CD4-positive, alpha-beta memory T cell (primary cell): ENCODE measurements around the gene NELL2. TPM values are rescaled to one million over a fixed set of nuclear protein-coding genes. Genes with fewer than 3 reads are reported as not detected.
A peak's percentile ranks its signal among the peaks of the same experiment; 100 is the strongest.

Experiments
- CTCF ChIA-PET: fragments of 350-600 bp; sonication (Branson Sonifier 250); formaldehyde crosslinking; loops from one replicate; lab custom pipeline; 2021; ENCODE audit warnings: inconsistent platforms; ENCODE audit not compliant: partially characterized antibody; lab: Charles Lee
- POLR2A ChIA-PET: fragments of 350-600 bp; sonication (Branson Sonifier 250); formaldehyde crosslinking; loops from one replicate; lab custom pipeline; 2021; ENCODE audit not compliant: partially characterized antibody; lab: Charles Lee
- DNase-seq, 5 donors: peaks; one replicate each; pipeline versions ENCODE4 v3.0.0 to v3.0.0-alpha.2; 2020 to 2022; ENCODE audit warnings: mixed read lengths in 1 of 5
- H3K27ac ChIP-seq: one replicate; pipeline ENCODE4 v1.7.0; 2013; ENCODE audit warnings: low read depth, low read length
- H3K27me3 ChIP-seq: 2 replicates; pipeline ENCODE4 v1.7.0; 2013; ENCODE audit warnings: mild to moderate bottlenecking, low read length, moderate library complexity; ENCODE audit not compliant: insufficient read depth
- H3K36me3 ChIP-seq: 2 replicates; pipeline ENCODE4 v1.7.0; 2013; ENCODE audit warnings: mild to moderate bottlenecking, low read length, moderate library complexity; ENCODE audit not compliant: insufficient read depth
- H3K4me1 ChIP-seq: 2 replicates; pipeline ENCODE4 v1.7.0; 2013; ENCODE audit warnings: mild to moderate bottlenecking, low read length, moderate library complexity; ENCODE audit not compliant: insufficient read depth
- H3K4me3 ChIP-seq, 2 donors: one replicate each; pipeline ENCODE4 v1.7.0; 2013; ENCODE audit warnings: low read length in 2 of 2, mild to moderate bottlenecking in 1 of 2
- H3K9me3 ChIP-seq, 2 donors: one replicate each; pipeline ENCODE4 v1.7.0; 2013; ENCODE audit warnings: low read length in 2 of 2, control low read depth in 1 of 2; ENCODE audit not compliant: control insufficient read depth in 1 of 2
- H3K27ac Mint-ChIP-seq, 7 donors: one replicate each; pipeline ENCODE4 v1.8.0; 2020 to 2021; ENCODE audit warnings: mixed read lengths in 7 of 7, mild to moderate bottlenecking in 6 of 7, inconsistent platforms in 3 of 7, moderate library complexity in 3 of 7
- H3K27me3 Mint-ChIP-seq, 2 donors: one replicate each; pipeline ENCODE4 v1.8.0; 2020 to 2021; ENCODE audit warnings: mixed read lengths in 2 of 2
- H3K36me3 Mint-ChIP-seq, 2 donors: one replicate each; pipeline ENCODE4 v1.8.0; 2020 to 2021; ENCODE audit warnings: mixed read lengths in 2 of 2, inconsistent platforms in 1 of 2, mild to moderate bottlenecking in 1 of 2
- H3K4me1 Mint-ChIP-seq, 4 donors: one replicate each; pipeline ENCODE4 v1.8.0; 2020 to 2021; ENCODE audit warnings: mixed read lengths in 4 of 4, mild to moderate bottlenecking in 1 of 4
- H3K4me3 Mint-ChIP-seq, 8 donors: one replicate each; pipeline ENCODE4 v1.8.0; 2020 to 2021; ENCODE audit warnings: mixed read lengths in 8 of 8, mild to moderate bottlenecking in 7 of 8, moderate library complexity in 6 of 8, inconsistent platforms in 3 of 8
- H3K9me3 Mint-ChIP-seq, 8 donors: one replicate each; pipeline ENCODE4 v1.8.0; 2020 to 2021; ENCODE audit warnings: mixed read lengths in 8 of 8, mild to moderate bottlenecking in 5 of 8, inconsistent platforms in 3 of 8, moderate library complexity in 1 of 8
- intact Hi-C: fragments of 100-400 bp; cut with micrococcal nuclease; formaldehyde crosslinking; loops from one replicate; pipeline ENCODE4 v1.15.1; 2023
- polyA plus RNA-seq, 2 donors: library from polyadenylated mRNA; unstranded; fragments of 300-500 nt; fragmentation: Illumina TruSeq; gene quantifications; one replicate each; pipeline ENCODE4 v1.2.3, GENCODE V29; 2021
- total RNA-seq, 2 experiments: library from RNA; stranded (reverse); gene quantifications; one replicate each; pipeline ENCODE4 v1.2.3, GENCODE V29; 2021

NELL2 gene
- total and polyA plus RNA-seq, 4 experiments from 2014 or later, result 92.8 to 257 (median 179) TPM

GRCh38 chr12:44851586-44851985, 24.5 kb downstream of the NELL2 start:
- Histone ChIP-seq H3K27me3 (no peaks in the 10 kb centered on the region), H3K9me3 (no peaks in the 10 kb centered on the region), H3K27ac (no peak overlapping the region), H3K4me1 (peaks cover 68% of the 10 kb centered on the region), H3K4me3 (no peak overlapping the region), H3K36me3 (no peaks in the 10 kb centered on the region)
- DNase-seq, result no peak
- peak overlapping the region in 4 of 8 donors; percentile 16 to 48 (median 42) for H3K4me3 Mint-ChIP-seq
- H3K36me3 Mint-ChIP-seq, result peaks cover 9 to 10% of the 10 kb centered on the region in 2 donors
- intact Hi-C loops, result no loop called here
- no peaks in the 10 kb centered on the region for H3K9me3 Mint-ChIP-seq
- H3K27ac Mint-ChIP-seq, result no peak overlapping the region
- ChIA-PET POLR2A (interaction anchor here (1.0 kb wide), 1 partner anchor 24 kb away, joined by 3 read pairs; no protein-coding TSS in a partner anchor), CTCF (interaction anchor here (0.6 to 1.6 kb wide), 3 partner anchors 12 to 24 kb away, joined by 3 to 5 read pairs (median 3); partner anchors contain the start of gene NELL2)
- H3K27me3 Mint-ChIP-seq, result no peaks in the 10 kb centered on the region
- H3K4me1 Mint-ChIP-seq, result peaks cover 36 to 90% (median 64%) of the 10 kb centered on the region in 4 donors

GRCh38 chr12:44848703-44849085, 27.4 kb downstream of the NELL2 start:
- Mint-ChIP-seq H3K27ac (peak overlapping the region; percentile 92 to 100 (median 96)), H3K36me3 (peaks cover 0 to 5% of the 10 kb centered on the region in 2 donors), H3K4me3 (peak overlapping the region in 7 of 8 donors; percentile 68 to 86 (median 78)), H3K27me3 (no peaks in the 10 kb centered on the region), H3K9me3 (peaks cover 0 to 3% (median 0%) of the 10 kb centered on the region in 8 donors), H3K4me1 (peaks cover 37 to 90% (median 58%) of the 10 kb centered on the region in 4 donors)
- Histone ChIP-seq H3K4me1 (peaks cover 85% of the 10 kb centered on the region), H3K4me3 (no peak overlapping the region), H3K9me3 (no peaks in the 10 kb centered on the region), H3K27ac (peak overlapping the region; percentile 62), H3K27me3 (no peaks in the 10 kb centered on the region), H3K36me3 (no peaks in the 10 kb centered on the region)
- CTCF ChIA-PET, result interaction anchor here (0.7 to 3.2 kb wide), 9 partner anchors 8 to 41 kb away, joined by 3 to 15 read pairs (median 3); no protein-coding TSS in a partner anchor
- DNase-seq, result no peak
- intact Hi-C loops, result loop anchor here (1.0 to 5.0 kb wide), 5 partner anchors 16 to 1369 kb away; no protein-coding TSS in a partner anchor
- POLR2A ChIA-PET, result interaction anchor here (0.6 to 3.3 kb wide), 10 partner anchors 9 to 1091 kb away, joined by 3 to 49 read pairs (median 8); partner anchors contain the start of gene NELL2

- POLR2A ChIA-PET, result interaction anchor here (0.6 to 3.3 kb wide), 15 partner anchors 10 to 1090 kb away, joined by 3 to 49 read pairs (median 6); partner anchors contain the start of gene NELL2
- Mint-ChIP-seq H3K27ac (peak overlapping the region; percentile 92 to 100 (median 96)), H3K36me3 (peaks cover 0 to 5% of the 10 kb centered on the region in 2 donors), H3K27me3 (no peaks in the 10 kb centered on the region), H3K4me3 (peak overlapping the region; percentile 67 to 86 (median 78)), H3K9me3 (peaks cover 0 to 3% (median 0%) of the 10 kb centered on the region in 8 donors), H3K4me1 (peaks cover 37 to 90% (median 59%) of the 10 kb centered on the region in 4 donors)
- Histone ChIP-seq H3K27me3 (no peaks in the 10 kb centered on the region), H3K36me3 (no peaks in the 10 kb centered on the region), H3K4me1 (peaks cover 88% of the 10 kb centered on the region), H3K9me3 (no peaks in the 10 kb centered on the region), H3K4me3 (peak overlapping the region in 1 of 2 donors; percentile 46), H3K27ac (peak overlapping the region; percentile 62)
- intact Hi-C loops, result loop anchor here (1.0 to 5.0 kb wide), 6 partner anchors 10 to 1369 kb away; no protein-coding TSS in a partner anchor
- peak; percentile 79 to 88 (median 82) for DNase-seq
- CTCF ChIA-PET, result interaction anchor here (0.7 to 3.2 kb wide), 12 partner anchors 9 to 72 kb away, joined by 3 to 15 read pairs (median 4); partner anchors contain the start of gene NELL2
These were observed 28.0 kb downstream of the NELL2 start for GRCh38 chr12:44847888-44848702.

GRCh38 chr12:44847403-44847802, 28.7 kb downstream of the NELL2 start:
- POLR2A ChIA-PET, result interaction anchor here (0.9 to 3.3 kb wide), 11 partner anchors 9 to 35 kb away, joined by 3 to 49 read pairs (median 7); partner anchors contain the start of gene NELL2
- Mint-ChIP-seq H3K4me3 (peak overlapping the region in 7 of 8 donors; percentile 68 to 86 (median 78)), H3K9me3 (peaks cover 0 to 3% (median 0%) of the 10 kb centered on the region in 8 donors), H3K4me1 (peaks cover 34 to 90% (median 61%) of the 10 kb centered on the region in 4 donors), H3K27me3 (no peaks in the 10 kb centered on the region), H3K27ac (peak overlapping the region; percentile 92 to 100 (median 96)), H3K36me3 (peaks cover 0 to 4% of the 10 kb centered on the region in 2 donors)
- peak overlapping the region; percentile 62 for H3K27ac ChIP-seq
- CTCF ChIA-PET, result interaction anchor here (1.2 to 3.2 kb wide), 7 partner anchors 19 to 72 kb away, joined by 3 to 15 read pairs (median 7); partner anchors contain the start of gene NELL2
- H3K27me3 ChIP-seq, result no peaks in the 10 kb centered on the region
- H3K4me1 ChIP-seq, result peaks cover 88% of the 10 kb centered on the region
- H3K36me3 ChIP-seq, result no peaks in the 10 kb centered on the region
- no peak overlapping the region for H3K4me3 ChIP-seq
- H3K9me3 ChIP-seq, result no peaks in the 10 kb centered on the region
- no peak for DNase-seq
- intact Hi-C loops, result loop anchor here (1.0 to 5.0 kb wide), 2 partner anchors 9 to 1370 kb away; no protein-coding TSS in a partner anchor

- Histone ChIP-seq H3K27me3 (no peaks in the 10 kb centered on the region), H3K4me3 (no peak overlapping the region), H3K9me3 (no peaks in the 10 kb centered on the region), H3K36me3 (no peaks in the 10 kb centered on the region), H3K27ac (peak overlapping the region; percentile 22), H3K4me1 (peaks cover 85% of the 10 kb centered on the region)
- H3K27ac Mint-ChIP-seq, result peak overlapping the region; percentile 68 to 96 (median 89)
- intact Hi-C loops, result loop anchor here (1.0 to 5.0 kb wide), 2 partner anchors 9 to 1370 kb away; no protein-coding TSS in a partner anchor
- POLR2A ChIA-PET, result interaction anchor here (1.1 to 3.3 kb wide), 7 partner anchors 15 to 34 kb away, joined by 3 to 49 read pairs (median 7); partner anchors contain the start of gene NELL2
- H3K4me3 Mint-ChIP-seq, result peak overlapping the region in 3 of 8 donors; percentile 59 to 75 (median 62)
- CTCF ChIA-PET, result interaction anchor here (1.1 to 3.2 kb wide), 8 partner anchors 19 to 71 kb away, joined by 3 to 15 read pairs (median 6); partner anchors contain the start of gene NELL2
- H3K27me3 Mint-ChIP-seq, result no peaks in the 10 kb centered on the region
- no peak for DNase-seq
- peaks cover 0 to 4% of the 10 kb centered on the region in 2 donors for H3K36me3 Mint-ChIP-seq
- H3K4me1 Mint-ChIP-seq, result peaks cover 32 to 85% (median 58%) of the 10 kb centered on the region in 4 donors
- peaks cover 0 to 3% (median 0%) of the 10 kb centered on the region in 8 donors for H3K9me3 Mint-ChIP-seq
These were observed 29.3 kb downstream of the NELL2 start for GRCh38 chr12:44846826-44847225.

- H3K9me3 ChIP-seq, result no peaks in the 10 kb centered on the region
- Mint-ChIP-seq H3K4me3 (peak overlapping the region in 6 of 8 donors; percentile 5 to 41 (median 18)), H3K9me3 (peaks cover 0 to 3% (median 0%) of the 10 kb centered on the region in 8 donors), H3K27ac (peak overlapping the region in 5 of 7 donors; percentile 11 to 70 (median 43)), H3K27me3 (no peaks in the 10 kb centered on the region), H3K4me1 (peaks cover 24 to 82% (median 56%) of the 10 kb centered on the region in 4 donors), H3K36me3 (peaks cover 3 to 9% of the 10 kb centered on the region in 2 donors)
- H3K36me3 ChIP-seq, result no peaks in the 10 kb centered on the region
- intact Hi-C loops, result no loop called here
- H3K4me3 ChIP-seq, result no peak overlapping the region
- POLR2A ChIA-PET, result interaction anchor here (1.2 kb wide), 1 partner anchor 12 kb away, joined by 3 read pairs; no protein-coding TSS in a partner anchor
- CTCF ChIA-PET, result no interaction called here
- H3K4me1 ChIP-seq, result peaks cover 70% of the 10 kb centered on the region
- no peak for DNase-seq
- no peak overlapping the region for H3K27ac ChIP-seq
- H3K27me3 ChIP-seq, result no peaks in the 10 kb centered on the region
These were observed 33.4 kb downstream of the NELL2 start for GRCh38 chr12:44842669-44843068.
